Measurements from ENCODE around the gene CISD3.

Gene CISD3

DNA sequence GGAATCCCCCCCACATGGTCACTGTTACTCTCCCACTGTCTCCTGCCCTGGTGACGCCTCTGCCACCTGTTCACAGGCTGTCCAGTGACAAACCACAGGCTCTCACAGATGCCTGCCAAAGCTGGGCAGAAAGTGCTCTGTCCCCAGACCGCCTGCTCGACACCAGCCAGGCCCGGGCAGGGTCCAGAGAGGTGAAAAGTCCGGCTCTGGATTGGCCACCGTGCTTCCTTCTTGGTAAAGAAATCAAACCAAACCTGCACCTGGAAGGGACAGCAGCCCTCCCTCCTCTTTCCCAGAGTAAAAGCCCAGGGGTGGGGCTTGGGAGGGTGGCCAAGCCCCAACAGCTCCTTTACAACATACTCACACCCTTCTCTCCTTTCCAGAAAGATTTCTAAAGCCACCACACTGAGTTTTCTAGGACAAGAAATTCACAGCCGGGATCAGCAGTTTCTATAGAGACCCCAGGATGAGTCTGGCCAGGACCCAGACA, 11.8 kb downstream of the CISD3 start:
- TF ChIP-seq, protein P1, sequence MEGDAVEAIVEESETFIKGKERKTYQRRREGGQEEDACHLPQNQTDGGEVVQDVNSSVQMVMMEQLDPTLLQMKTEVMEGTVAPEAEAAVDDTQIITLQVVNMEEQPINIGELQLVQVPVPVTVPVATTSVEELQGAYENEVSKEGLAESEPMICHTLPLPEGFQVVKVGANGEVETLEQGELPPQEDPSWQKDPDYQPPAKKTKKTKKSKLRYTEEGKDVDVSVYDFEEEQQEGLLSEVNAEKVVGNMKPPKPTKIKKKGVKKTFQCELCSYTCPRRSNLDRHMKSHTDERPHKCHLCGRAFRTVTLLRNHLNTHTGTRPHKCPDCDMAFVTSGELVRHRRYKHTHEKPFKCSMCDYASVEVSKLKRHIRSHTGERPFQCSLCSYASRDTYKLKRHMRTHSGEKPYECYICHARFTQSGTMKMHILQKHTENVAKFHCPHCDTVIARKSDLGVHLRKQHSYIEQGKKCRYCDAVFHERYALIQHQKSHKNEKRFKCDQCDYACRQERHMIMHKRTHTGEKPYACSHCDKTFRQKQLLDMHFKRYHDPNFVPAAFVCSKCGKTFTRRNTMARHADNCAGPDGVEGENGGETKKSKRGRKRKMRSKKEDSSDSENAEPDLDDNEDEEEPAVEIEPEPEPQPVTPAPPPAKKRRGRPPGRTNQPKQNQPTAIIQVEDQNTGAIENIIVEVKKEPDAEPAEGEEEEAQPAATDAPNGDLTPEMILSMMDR (IDR thresholded peaks at IDR 0.05; ENCODE audit: insufficient read depth, missing control alignments): no peak
- FAIRE-seq (no peak), DNase-seq (ENCODE audit: insufficient read length, low spot score) (no peak)

DNA sequence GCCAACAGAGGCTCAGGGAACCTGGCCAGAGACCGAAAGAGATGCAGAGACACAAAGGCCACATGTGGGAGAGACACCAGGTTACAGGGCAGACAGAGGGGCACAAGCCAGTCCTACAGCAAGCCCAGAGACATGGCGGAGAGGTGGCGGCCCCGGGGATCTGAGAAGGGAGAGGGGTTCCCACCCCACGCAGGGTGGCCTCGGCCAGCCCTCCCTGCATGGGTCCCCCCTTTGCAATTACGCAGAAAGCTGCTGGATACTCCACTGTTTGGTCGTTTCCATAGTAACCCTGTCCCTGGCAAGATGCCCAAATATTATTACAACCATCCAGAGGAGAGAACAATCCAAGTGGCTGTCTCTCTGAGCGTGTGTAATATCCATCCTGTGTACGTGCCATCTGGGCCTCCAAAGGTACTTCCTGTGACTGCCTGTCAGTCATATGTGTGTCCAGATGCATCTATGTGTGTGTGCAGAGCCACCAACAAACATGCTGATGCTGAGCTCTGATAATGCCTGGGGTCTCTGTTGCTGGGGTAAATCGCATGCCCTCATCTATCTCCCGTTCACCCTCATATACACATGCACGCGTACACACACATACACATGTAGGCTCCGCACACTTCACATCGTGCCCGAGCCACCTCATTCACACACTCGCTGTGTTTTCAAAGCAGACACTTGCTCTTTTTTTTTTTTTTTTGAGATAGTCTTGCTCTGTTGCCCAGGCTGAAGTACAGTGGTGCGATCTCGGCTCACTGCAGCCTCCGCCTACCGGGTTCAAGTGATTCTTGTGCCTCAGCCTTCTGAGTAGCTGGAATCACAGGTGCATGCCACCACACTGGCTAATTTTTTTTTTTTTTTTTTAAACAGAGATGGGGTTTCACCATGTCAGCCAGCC, 12.5 kb downstream of the CISD3 start:
- no peak for FAIRE-seq
- TF ChIP-seq, protein P1 (IDR thresholded peaks at IDR 0.05; ENCODE audit: insufficient read depth, missing control alignments): no peak
- no peak for DNase-seq (ENCODE audit: insufficient read length, low spot score)

DNA sequence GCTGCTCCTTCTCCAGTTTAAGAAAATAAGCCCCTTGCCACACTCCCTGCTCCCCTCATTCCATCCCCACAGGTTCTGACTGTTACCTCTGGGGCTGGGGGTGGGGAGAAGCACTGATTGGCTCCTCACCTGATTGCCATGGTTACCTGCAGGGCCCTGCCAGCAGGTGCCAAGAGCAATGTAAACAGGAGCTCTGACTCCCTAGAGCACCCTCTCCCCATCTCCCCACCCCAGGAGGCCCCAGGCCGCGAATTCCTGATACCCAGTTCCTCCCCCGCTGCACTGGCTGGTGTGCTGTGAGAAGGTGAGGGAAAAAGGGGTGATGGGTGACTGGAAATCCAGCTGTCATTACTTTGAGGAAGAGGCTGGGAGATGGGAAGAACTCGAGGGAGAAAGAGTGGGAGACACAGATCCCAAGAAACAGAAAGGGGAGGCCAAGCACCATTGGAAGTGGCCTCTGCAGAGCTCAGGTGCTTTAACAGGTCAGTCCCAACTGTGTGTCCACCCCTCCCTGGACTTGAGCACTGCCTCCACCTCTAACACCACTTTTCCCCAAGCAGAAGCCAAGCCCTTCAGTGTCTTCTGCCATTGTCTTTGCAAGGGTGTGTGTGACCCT, 13.5 kb downstream of the CISD3 start:
- DNase-seq (ENCODE audit: insufficient read length, low spot score): no peak
- no peak for FAIRE-seq
- TF ChIP-seq, protein P1 (IDR thresholded peaks at IDR 0.05; ENCODE audit: insufficient read depth, missing control alignments): no peak

DNA sequence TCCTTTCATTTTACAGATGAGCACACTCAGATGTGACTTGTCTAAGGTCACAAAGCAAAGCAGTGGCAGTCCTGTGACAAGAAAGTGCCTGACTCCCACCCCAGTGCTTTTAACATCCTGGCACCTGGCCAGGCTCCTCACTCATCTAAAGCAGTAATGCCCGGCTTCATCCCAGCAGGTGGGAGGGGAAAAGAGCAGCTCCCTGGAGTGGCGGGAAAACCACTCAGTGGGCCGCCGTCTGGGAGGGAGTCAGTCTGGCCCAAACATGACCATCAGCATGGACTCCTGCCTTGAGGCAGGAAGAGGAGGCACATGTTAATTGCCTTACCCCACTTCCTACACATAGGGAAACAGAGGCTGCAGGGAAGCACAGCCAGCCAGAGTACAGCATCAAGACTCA, 15.4 kb downstream of the CISD3 start:
- TF ChIP-seq, protein P1 (IDR thresholded peaks at IDR 0.05; ENCODE audit: insufficient read depth, missing control alignments): no peak
- FAIRE-seq: no peak
- no peak for DNase-seq (ENCODE audit: insufficient read length, low spot score)

DNA sequence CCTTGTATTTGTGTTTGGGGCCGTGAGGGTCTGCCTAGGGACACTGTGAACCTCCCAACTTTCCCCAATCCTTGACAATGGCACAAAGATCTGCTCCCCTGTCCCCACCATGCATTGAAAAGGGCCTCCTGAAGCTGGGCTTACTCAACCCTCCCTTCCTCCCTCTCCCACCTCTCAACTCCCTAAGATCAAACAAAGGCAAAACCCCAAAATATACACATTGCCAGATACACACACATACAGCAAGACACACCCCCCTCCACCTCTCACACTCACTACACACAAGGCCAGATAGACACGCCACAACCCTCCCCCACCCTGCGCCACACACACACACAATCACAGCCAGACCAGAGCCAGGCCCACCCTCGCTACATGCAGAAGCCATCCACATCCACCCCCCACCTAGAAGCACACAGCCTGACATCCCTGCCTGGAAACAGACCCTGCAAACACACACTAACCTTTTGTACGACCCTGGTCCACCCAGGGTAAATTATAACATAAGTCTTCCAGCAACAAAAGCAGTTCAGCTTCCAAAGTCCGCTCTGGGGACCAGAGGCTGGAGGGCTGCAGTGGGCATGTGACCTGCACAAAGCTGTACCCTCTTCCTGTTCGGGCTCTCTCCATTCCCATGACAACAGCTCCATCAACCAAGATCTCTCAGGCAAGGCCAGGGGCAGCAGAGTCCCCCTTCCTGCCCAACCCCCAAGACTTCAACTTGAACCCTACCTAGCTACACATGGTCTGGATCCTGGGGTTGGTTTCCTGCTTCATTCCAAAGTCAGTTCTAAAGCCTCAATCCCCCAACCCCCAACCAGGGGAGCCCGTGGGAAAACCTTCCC, 16.1 kb downstream of the CISD3 start:
- no peak for DNase-seq (ENCODE audit: insufficient read length, low spot score)
- FAIRE-seq: no peak
- TF ChIP-seq, protein P1 (IDR thresholded peaks at IDR 0.05; ENCODE audit: insufficient read depth, missing control alignments): no peak

DNA sequence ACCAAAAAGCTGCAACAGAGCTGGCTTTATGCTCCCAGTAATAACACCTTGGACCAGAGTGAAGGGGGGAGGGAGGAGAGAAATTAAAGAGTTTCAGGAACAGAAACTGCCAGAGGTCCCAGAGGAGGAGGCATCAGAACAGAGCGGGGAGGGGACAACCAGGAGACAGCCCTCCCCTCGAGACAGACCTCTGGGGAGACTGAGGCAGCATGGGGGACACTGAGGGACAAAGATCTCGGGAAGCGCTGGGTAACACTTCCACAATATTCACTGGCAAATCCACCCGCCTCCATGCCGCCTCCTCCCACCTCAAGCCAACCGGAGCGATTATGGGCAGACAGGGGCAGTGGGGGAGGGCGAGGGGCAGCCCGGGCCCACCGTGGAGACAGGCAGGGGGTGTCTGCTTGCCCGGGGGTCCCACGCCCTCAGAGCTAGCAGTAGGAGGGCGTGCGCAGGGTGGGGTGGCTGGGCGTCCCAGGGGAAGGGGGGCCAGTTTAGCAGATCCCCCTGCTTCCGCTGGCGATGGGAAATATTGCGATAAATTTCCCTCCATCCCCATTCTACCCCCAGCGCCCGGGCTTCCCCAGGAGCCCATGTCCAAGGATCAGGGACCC, 16.8 kb downstream of the CISD3 start:
- DNase-seq (ENCODE audit: insufficient read length, low spot score) (no peak), FAIRE-seq (no peak)
- TF ChIP-seq, protein P1 (IDR thresholded peaks at IDR 0.05; ENCODE audit: insufficient read depth, missing control alignments): no peak

Measured in D721Med (cell line).